Measurements from ENCODE around the gene KANSL1L. TPM values are rescaled to one million over a fixed set of nuclear protein-coding genes. Genes with fewer than 3 reads are reported as not detected.

KANSL1L gene
- polyA plus RNA-seq, 1 donor (not counting 4 experiments of a cell fraction or from before 2014, with no cell fraction given), result 4.7 TPM

DNA sequence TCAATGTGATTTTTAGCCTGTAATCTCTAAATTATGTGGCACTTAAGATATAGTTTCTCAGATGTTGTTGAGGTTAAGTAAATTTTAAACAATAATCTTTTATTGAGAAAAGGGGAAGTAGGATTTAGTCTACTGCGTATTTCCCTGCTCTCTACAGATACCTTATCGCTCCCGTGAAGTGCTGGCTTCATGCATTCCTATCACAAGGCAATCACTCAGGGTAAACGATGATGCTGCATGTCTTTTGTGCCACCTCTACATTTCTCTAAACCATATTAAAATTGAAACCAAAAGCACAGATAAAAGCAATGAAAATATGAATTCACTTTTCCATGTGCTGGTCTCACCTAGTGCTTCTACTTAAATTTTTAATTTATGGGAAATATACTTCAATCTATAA is 183.2 kb downstream of the KANSL1L start:
- H3K9ac ChIP-seq (ENCODE audit: control insufficient read depth, extremely low read depth, insufficient read depth, low read length), result no peak overlapping the region
- FAIRE-seq, result no peak
- H3K36me3 ChIP-seq (ENCODE audit: control insufficient read depth in 2 of 2, extremely low read depth in 1 of 2, insufficient read depth in 2 of 2, low read length in 2 of 2), result no peaks in the 10 kb centered on the region
- dilution Hi-C loops (cut with MboI; ENCODE audit: extremely low pct_ligation_motif_present, low sequenced_read_pairs), result no loop called here
- H3K4me3 ChIP-seq (ENCODE audit: control insufficient read depth in 2 of 3, extremely low read depth in 1 of 3, insufficient read depth in 2 of 3, low read depth in 1 of 3, low read length in 3 of 3), result no peak overlapping the region
- no peak overlapping the region for H3K4me2 ChIP-seq (ENCODE audit: control insufficient read depth, extremely low read depth, insufficient read depth, low read depth, low read length)
- no peaks in the 10 kb centered on the region for H4K20me1 ChIP-seq (ENCODE audit: control insufficient read depth, extremely low read depth, insufficient read depth, low read length)
- no peaks in the 10 kb centered on the region for H3K27me3 ChIP-seq (ENCODE audit: control insufficient read depth, extremely low read depth, insufficient read depth, low read length)
- H3K79me2 ChIP-seq (ENCODE audit: control insufficient read depth, insufficient read depth, low read length), result no peaks in the 10 kb centered on the region
- H3K9me3 ChIP-seq (ENCODE audit: control insufficient read depth, low read depth, low read length), result no peaks in the 10 kb centered on the region
- H2AFZ ChIP-seq (ENCODE audit: control insufficient read depth, low read length), result no peak overlapping the region
- no peaks in the 10 kb centered on the region for H3K4me1 ChIP-seq (ENCODE audit: control insufficient read depth, extremely low read depth, insufficient read depth, low read length)
- TF ChIP-seq EZH2 (IDR thresholded peaks at IDR 0.05; ENCODE audit: low read length), result no peak
- TF ChIP-seq, protein P1, sequence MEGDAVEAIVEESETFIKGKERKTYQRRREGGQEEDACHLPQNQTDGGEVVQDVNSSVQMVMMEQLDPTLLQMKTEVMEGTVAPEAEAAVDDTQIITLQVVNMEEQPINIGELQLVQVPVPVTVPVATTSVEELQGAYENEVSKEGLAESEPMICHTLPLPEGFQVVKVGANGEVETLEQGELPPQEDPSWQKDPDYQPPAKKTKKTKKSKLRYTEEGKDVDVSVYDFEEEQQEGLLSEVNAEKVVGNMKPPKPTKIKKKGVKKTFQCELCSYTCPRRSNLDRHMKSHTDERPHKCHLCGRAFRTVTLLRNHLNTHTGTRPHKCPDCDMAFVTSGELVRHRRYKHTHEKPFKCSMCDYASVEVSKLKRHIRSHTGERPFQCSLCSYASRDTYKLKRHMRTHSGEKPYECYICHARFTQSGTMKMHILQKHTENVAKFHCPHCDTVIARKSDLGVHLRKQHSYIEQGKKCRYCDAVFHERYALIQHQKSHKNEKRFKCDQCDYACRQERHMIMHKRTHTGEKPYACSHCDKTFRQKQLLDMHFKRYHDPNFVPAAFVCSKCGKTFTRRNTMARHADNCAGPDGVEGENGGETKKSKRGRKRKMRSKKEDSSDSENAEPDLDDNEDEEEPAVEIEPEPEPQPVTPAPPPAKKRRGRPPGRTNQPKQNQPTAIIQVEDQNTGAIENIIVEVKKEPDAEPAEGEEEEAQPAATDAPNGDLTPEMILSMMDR (optimal IDR thresholded peaks at IDR 0.05 in 1 of 3, IDR thresholded peaks at IDR 0.05 in 1 of 3, conservative IDR thresholded peaks at IDR 0.05 in 1 of 3; ENCODE audit: extremely low read depth in 1 of 3, insufficient read depth in 2 of 3, low read length in 3 of 3), result no peak
- H3K27ac ChIP-seq (ENCODE audit: control insufficient read depth, insufficient read depth, low read length), result no peak overlapping the region
- H3K9me1 ChIP-seq (ENCODE audit: control insufficient read depth, extremely low read depth, insufficient read depth, low read length), result no peaks in the 10 kb centered on the region
- DNase-seq (ENCODE audit: low read depth, low spot score), result no peak

DNA sequence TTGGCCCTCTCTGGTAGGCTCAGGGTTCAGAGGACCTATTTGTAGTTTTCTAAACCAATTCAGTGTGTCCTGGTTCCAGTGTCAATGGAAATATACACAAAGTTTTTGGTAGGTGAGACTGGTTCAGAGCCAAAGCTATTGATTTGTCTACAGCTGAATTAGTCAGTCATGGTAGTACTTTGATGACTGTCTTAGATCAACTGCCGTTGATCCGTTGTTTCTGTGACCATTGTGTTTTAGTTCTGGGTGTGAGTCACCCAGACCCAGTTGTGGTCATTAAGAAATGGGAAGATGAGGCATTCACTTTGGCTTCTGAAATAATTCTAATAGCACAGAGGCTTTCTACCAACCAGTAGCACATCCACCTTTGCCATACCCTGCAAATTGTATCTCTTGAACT is 184.8 kb downstream of the KANSL1L start:
- FAIRE-seq (no peak), DNase-seq (ENCODE audit: low read depth, low spot score) (no peak)
- H3K27ac ChIP-seq (ENCODE audit: control insufficient read depth, insufficient read depth, low read length), result no peak overlapping the region
- no peaks in the 10 kb centered on the region for H3K4me1 ChIP-seq (ENCODE audit: control insufficient read depth, extremely low read depth, insufficient read depth, low read length)
- no peaks in the 10 kb centered on the region for H3K9me3 ChIP-seq (ENCODE audit: control insufficient read depth, low read depth, low read length)
- H3K9me1 ChIP-seq (ENCODE audit: control insufficient read depth, extremely low read depth, insufficient read depth, low read length), result no peaks in the 10 kb centered on the region
- no peak overlapping the region for H3K4me3 ChIP-seq (ENCODE audit: control insufficient read depth in 2 of 3, extremely low read depth in 1 of 3, insufficient read depth in 2 of 3, low read depth in 1 of 3, low read length in 3 of 3)
- H2AFZ ChIP-seq (ENCODE audit: control insufficient read depth, low read length), result no peak overlapping the region
- H3K79me2 ChIP-seq (ENCODE audit: control insufficient read depth, insufficient read depth, low read length), result no peaks in the 10 kb centered on the region
- TF ChIP-seq, protein P1 (optimal IDR thresholded peaks at IDR 0.05 in 1 of 3, IDR thresholded peaks at IDR 0.05 in 1 of 3, conservative IDR thresholded peaks at IDR 0.05 in 1 of 3; ENCODE audit: extremely low read depth in 1 of 3, insufficient read depth in 2 of 3, low read length in 3 of 3), result no peak
- TF ChIP-seq EZH2 (IDR thresholded peaks at IDR 0.05; ENCODE audit: low read length), result no peak
- H3K27me3 ChIP-seq (ENCODE audit: control insufficient read depth, extremely low read depth, insufficient read depth, low read length), result no peaks in the 10 kb centered on the region
- H4K20me1 ChIP-seq (ENCODE audit: control insufficient read depth, extremely low read depth, insufficient read depth, low read length), result no peaks in the 10 kb centered on the region
- H3K9ac ChIP-seq (ENCODE audit: control insufficient read depth, extremely low read depth, insufficient read depth, low read length), result no peak overlapping the region
- H3K4me2 ChIP-seq (ENCODE audit: control insufficient read depth, extremely low read depth, insufficient read depth, low read depth, low read length), result no peak overlapping the region
- H3K36me3 ChIP-seq (ENCODE audit: control insufficient read depth in 2 of 2, extremely low read depth in 1 of 2, insufficient read depth in 2 of 2, low read length in 2 of 2), result no peaks in the 10 kb centered on the region
- dilution Hi-C loops (cut with MboI; ENCODE audit: extremely low pct_ligation_motif_present, low sequenced_read_pairs), result no loop called here

Measured in keratinocyte (primary cell).